Measurements from ENCODE around the gene IST1.
A peak's percentile ranks its signal among the peaks of the same experiment; 100 is the strongest.
"Not testable (repeated sequence)": the region's sequence is repeated elsewhere in the genome, so short reads cannot be mapped to it uniquely, and the experiment has no call there.

Gene IST1

GRCh38 chr16:71894921-71895678, at the start of gene IST1:
Gene IST1, plus strand, starts transcription at chr16:71895531. Its CDS starts 20,110 bp downstream, at chr16:71915641.
- DNase-seq (ENCODE audit: low read depth in 2 of 2), result peak; percentile 94 to 97

GRCh38 chr16:71845639-71846430, 49.5 kb upstream of the IST1 start, which contains the start of gene ATXN1L:
Gene ATXN1L, plus strand, starts transcription at chr16:71845976. Its CDS starts 3,765 bp downstream, at chr16:71849741.
- DNase-seq (ENCODE audit: low read depth in 2 of 2), result peak; percentile 90 to 92

- DNase-seq (ENCODE audit: low read depth in 2 of 2), result no peak
Observed at GRCh38 chr16:71846431-71846830, 48.9 kb upstream of the IST1 start.

GRCh38 chr16:71847096-71847495, 48.2 kb upstream of the IST1 start:
- DNase-seq (ENCODE audit: low read depth in 2 of 2), result no peak

- DNase-seq (ENCODE audit: low read depth in 2 of 2), result no peak
Observed at GRCh38 chr16:71848622-71849021, 46.7 kb upstream of the IST1 start.

GRCh38 chr16:71851746-71852145, 43.6 kb upstream of the IST1 start:
- DNase-seq (ENCODE audit: low read depth in 2 of 2), result no peak

GRCh38 chr16:71852158-71852557, 43.2 kb upstream of the IST1 start:
- no peak for DNase-seq (ENCODE audit: low read depth in 2 of 2)

- no peak for DNase-seq (ENCODE audit: low read depth in 2 of 2)
Observed at GRCh38 chr16:71852561-71852960, 42.8 kb upstream of the IST1 start.

- no peak for DNase-seq (ENCODE audit: low read depth in 2 of 2)
Observed at GRCh38 chr16:71853413-71853812, 41.9 kb upstream of the IST1 start.

- DNase-seq (ENCODE audit: low read depth in 2 of 2), result no peak
Observed at GRCh38 chr16:71854369-71854948, 40.9 kb upstream of the IST1 start.

GRCh38 chr16:71855937-71856662, 39.2 kb upstream of the IST1 start:
- DNase-seq (ENCODE audit: low read depth in 2 of 2), result no peak

GRCh38 chr16:71859762-71860521, 35.4 kb upstream of the IST1 start:
- DNase-seq (ENCODE audit: low read depth in 2 of 2), result no peak

GRCh38 chr16:71863995-71864394, 31.3 kb upstream of the IST1 start:
- DNase-seq (ENCODE audit: low read depth in 2 of 2), result no peak

- DNase-seq (ENCODE audit: low read depth in 2 of 2), result no peak
Observed at GRCh38 chr16:71865173-71865863, 30.0 kb upstream of the IST1 start.

- DNase-seq (ENCODE audit: low read depth in 2 of 2), result not testable (repeated sequence)
Observed at GRCh38 chr16:71867175-71867574, 28.2 kb upstream of the IST1 start.

- DNase-seq (ENCODE audit: low read depth in 2 of 2), result no peak
Observed at GRCh38 chr16:71867939-71868338, 27.4 kb upstream of the IST1 start.

- no peak for DNase-seq (ENCODE audit: low read depth in 2 of 2)
Observed at GRCh38 chr16:71869089-71869488, 26.2 kb upstream of the IST1 start.

- no peak for DNase-seq (ENCODE audit: low read depth in 2 of 2)
Observed at GRCh38 chr16:71870818-71871217, 24.5 kb upstream of the IST1 start.

GRCh38 chr16:71873199-71873598, 22.1 kb upstream of the IST1 start:
- no peak for DNase-seq (ENCODE audit: low read depth in 2 of 2)

- DNase-seq (ENCODE audit: low read depth in 2 of 2), result no peak
Observed at GRCh38 chr16:71878911-71879310, 16.4 kb upstream of the IST1 start.

GRCh38 chr16:71880176-71880575, 15.2 kb upstream of the IST1 start:
- DNase-seq (ENCODE audit: low read depth in 2 of 2), result no peak
